Gastrocnemius medialis (tissue), 4 donors: ENCODE results near the gene KLHDC10. TPM values are rescaled to one million over a fixed set of nuclear protein-coding genes. Genes with fewer than 3 reads are reported as not detected.
"Not testable (repeated sequence)": the region's sequence is repeated elsewhere in the genome, so short reads cannot be mapped to it uniquely, and the experiment has no call there.

Experiments
- ATAC-seq, 2 donors: fragments of 150-250 bp; one replicate each; pipeline ENCODE4 v1.9.1; 2016
- DNase-seq, 2 donors: peaks; one replicate each; pipeline ENCODE4 v3.0.0-alpha.2; 2019
- H3K27ac ChIP-seq, 4 donors: fragments of 200-600 bp; sonication (generic); 1 replicate in 1 of 4; 2 replicates in 3 of 4; pipeline ENCODE4 v1.5.1; 2016 to 2018; ENCODE audit warnings: mild to moderate bottlenecking in 2 of 4, moderate library complexity in 1 of 4
- H3K27me3 ChIP-seq, 3 donors: fragments of 200-600 bp; sonication (generic) in 2 of 3; 1 replicate in 1 of 3; 2 replicates in 2 of 3; pipeline versions ENCODE4 v1.5.1 to v1.6.0; 2016 to 2019; ENCODE audit warnings: mild to moderate bottlenecking in 1 of 3, moderate library complexity in 1 of 3
- H3K36me3 ChIP-seq, 2 donors: fragments of 200-600 bp; sonication (generic) in 1 of 2; one replicate each; pipeline ENCODE4 v1.5.1; 2017 to 2018
- H3K4me1 ChIP-seq, 2 donors: fragments of 200-600 bp; sonication (generic) in 1 of 2; one replicate each; pipeline ENCODE4 v1.5.1; 2016 to 2017; ENCODE audit warnings: mild to moderate bottlenecking in 2 of 2
- H3K4me3 ChIP-seq, 4 donors: fragments of 200-600 bp; sonication (generic) in 3 of 4; 1 replicate in 1 of 4; 2 replicates in 3 of 4; pipeline ENCODE4 v1.5.1; 2016 to 2019; ENCODE audit warnings: mild to moderate bottlenecking in 2 of 4
- H3K9me3 ChIP-seq, 3 donors: fragments of 200-600 bp; sonication (generic) in 2 of 3; 1 replicate in 1 of 3; 2 replicates in 2 of 3; pipeline ENCODE4 v1.5.1; 2016 to 2019
- POLR2A ChIP-seq, 2 donors: fragments of 450-650 bp; IDR thresholded peaks; one replicate each; pipeline ENCODE4 v1.6.1; 2017; ENCODE audit warnings: antibody characterized with exemption in 2 of 2, mild to moderate bottlenecking in 2 of 2, moderate library complexity in 2 of 2
- in situ Hi-C, 4 donors: fragments of 200-750 bp; cut with MboI; loops; one replicate each; pipeline versions ENCODE4 v1.15.0 to v1.8.0; 2017; ENCODE audit warnings: low sequenced_read_pairs in 4 of 4
- intact Hi-C: fragments of 100-400 bp; cut with DNase I; formaldehyde crosslinking; loops from one replicate; pipeline ENCODE4 v1.15.1; 2023; ENCODE audit warnings: low total_unique reads
- total RNA-seq, 4 donors: library from RNA; depleted of rRNA; stranded (reverse); fragments of >200 nt; gene quantifications; one replicate each; pipeline versions ENCODE4 v1.1.0 to v1.2.3, GENCODE V29; 2016
- TF ChIP-seq, protein P1 (sequence below), 5 experiments: fragments of 450-650 bp in 3 of 5; fragments of 200-600 bp in 2 of 5; sonication (generic) in 2 of 5; IDR thresholded peaks in 4 of 5; conservative IDR thresholded peaks in 1 of 5; 1 replicate in 4 of 5; 2 replicates in 1 of 5; pipeline ENCODE4 v1.5.1; 2016 to 2019; ENCODE audit warnings: antibody characterized with exemption in 5 of 5, mild to moderate bottlenecking in 3 of 5, moderate library complexity in 3 of 5

Gene KLHDC10
- total RNA-seq, 4 donors from 2014 or later, result 27.6 to 46.0 (median 34.5) TPM

DNA sequence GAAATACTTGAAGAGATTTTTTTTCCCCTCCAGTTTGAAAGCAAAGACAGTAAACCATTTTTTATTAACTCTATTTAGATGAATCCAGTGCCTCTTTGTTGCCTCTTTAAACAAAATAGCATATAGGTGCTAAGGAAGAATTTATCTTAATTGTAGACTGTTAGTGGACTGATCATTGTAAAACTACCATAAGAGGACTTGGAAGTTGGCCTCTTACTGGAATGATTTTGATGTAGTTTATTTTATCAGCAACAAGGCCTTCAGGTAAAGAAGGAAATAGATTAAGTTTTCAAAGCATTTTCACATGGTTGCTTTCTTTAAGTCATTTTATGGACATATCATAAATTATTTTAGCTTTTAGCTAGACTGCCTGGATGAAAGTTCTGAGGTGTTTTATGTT is 53.2 kb downstream of the KLHDC10 start:
- ATAC-seq, result no peak

GRCh38 chr7:130124711-130125110 is 54.4 kb downstream of the KLHDC10 start:
- peaks cover 0 to 69% of the 10 kb centered on the region in 2 donors for H3K36me3 ChIP-seq
- H3K4me3 ChIP-seq, result no peak overlapping the region

More for the DNA sequence above, 53.2 kb downstream of the KLHDC10 start:
- peaks cover 0 to 13% of the 10 kb centered on the region in 2 donors for H3K4me1 ChIP-seq
- intact Hi-C loops (no loop called here), in situ Hi-C loops (no loop called here)
- TF ChIP-seq, protein P1, sequence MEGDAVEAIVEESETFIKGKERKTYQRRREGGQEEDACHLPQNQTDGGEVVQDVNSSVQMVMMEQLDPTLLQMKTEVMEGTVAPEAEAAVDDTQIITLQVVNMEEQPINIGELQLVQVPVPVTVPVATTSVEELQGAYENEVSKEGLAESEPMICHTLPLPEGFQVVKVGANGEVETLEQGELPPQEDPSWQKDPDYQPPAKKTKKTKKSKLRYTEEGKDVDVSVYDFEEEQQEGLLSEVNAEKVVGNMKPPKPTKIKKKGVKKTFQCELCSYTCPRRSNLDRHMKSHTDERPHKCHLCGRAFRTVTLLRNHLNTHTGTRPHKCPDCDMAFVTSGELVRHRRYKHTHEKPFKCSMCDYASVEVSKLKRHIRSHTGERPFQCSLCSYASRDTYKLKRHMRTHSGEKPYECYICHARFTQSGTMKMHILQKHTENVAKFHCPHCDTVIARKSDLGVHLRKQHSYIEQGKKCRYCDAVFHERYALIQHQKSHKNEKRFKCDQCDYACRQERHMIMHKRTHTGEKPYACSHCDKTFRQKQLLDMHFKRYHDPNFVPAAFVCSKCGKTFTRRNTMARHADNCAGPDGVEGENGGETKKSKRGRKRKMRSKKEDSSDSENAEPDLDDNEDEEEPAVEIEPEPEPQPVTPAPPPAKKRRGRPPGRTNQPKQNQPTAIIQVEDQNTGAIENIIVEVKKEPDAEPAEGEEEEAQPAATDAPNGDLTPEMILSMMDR (IDR thresholded peaks at IDR 0.05 in 4 of 5, conservative IDR thresholded peaks at IDR 0.05 in 1 of 5), result no peak
- no peak for TF ChIP-seq POLR2A (IDR thresholded peaks at IDR 0.05)
- no peaks in the 10 kb centered on the region for H3K9me3 ChIP-seq
- H3K36me3 ChIP-seq, result peaks cover 0 to 59% of the 10 kb centered on the region in 2 donors
- H3K27ac ChIP-seq, result no peak overlapping the region
- no peak overlapping the region for H3K4me3 ChIP-seq
- no peak for DNase-seq
- no peaks in the 10 kb centered on the region for H3K27me3 ChIP-seq

GRCh38 chr7:130126840-130127239 is 56.5 kb downstream of the KLHDC10 start:
- ATAC-seq, H3K27ac ChIP-seq, in situ Hi-C loops, H3K9me3 ChIP-seq, DNase-seq, H3K4me3 ChIP-seq, intact Hi-C loops, H3K27me3 ChIP-seq: not testable (repeated sequence)
- H3K4me1 ChIP-seq, result peaks cover 0 to 13% of the 10 kb centered on the region in 2 donors
- H3K36me3 ChIP-seq, result peaks cover 0 to 75% of the 10 kb centered on the region in 2 donors

More at GRCh38 chr7:130124711-130125110, 54.4 kb downstream of the KLHDC10 start:
- in situ Hi-C loops (no loop called here), intact Hi-C loops (no loop called here)
- H3K27me3 ChIP-seq, result no peaks in the 10 kb centered on the region
- DNase-seq (no peak), ATAC-seq (no peak)
- TF ChIP-seq POLR2A (IDR thresholded peaks at IDR 0.05), result no peak
- TF ChIP-seq, protein P1 (IDR thresholded peaks at IDR 0.05 in 4 of 5, conservative IDR thresholded peaks at IDR 0.05 in 1 of 5), result no peak
- no peak overlapping the region for H3K27ac ChIP-seq
- peaks cover 0 to 13% of the 10 kb centered on the region in 2 donors for H3K4me1 ChIP-seq
- no peaks in the 10 kb centered on the region for H3K9me3 ChIP-seq

DNA sequence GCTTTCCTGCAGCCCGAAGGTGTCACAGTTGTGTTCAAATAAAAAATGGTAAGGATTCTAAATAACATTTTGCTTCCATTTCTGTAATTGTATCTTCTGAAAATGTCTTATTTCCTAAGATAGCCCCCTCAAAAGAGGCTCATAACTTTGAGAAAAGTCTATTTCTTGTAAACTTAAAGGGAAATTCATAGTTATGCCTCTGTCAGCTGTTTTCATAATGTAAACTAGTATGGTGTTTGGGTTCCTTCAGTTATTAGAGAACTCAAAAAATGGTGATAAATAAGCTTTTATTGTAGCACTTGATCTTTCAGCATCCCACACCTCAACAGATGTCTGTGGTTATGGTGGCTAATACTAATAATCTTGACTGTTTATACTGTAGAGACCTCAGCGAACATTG is 57.1 kb downstream of the KLHDC10 start:
- no peak for DNase-seq
- ATAC-seq, result no peak
- Histone ChIP-seq H3K36me3 (peaks cover 0 to 72% of the 10 kb centered on the region in 2 donors), H3K9me3 (no peaks in the 10 kb centered on the region), H3K27ac (no peak overlapping the region), H3K27me3 (no peaks in the 10 kb centered on the region), H3K4me3 (no peak overlapping the region), H3K4me1 (peaks cover 0 to 13% of the 10 kb centered on the region in 2 donors)
- intact Hi-C loops (no loop called here), in situ Hi-C loops (no loop called here)
- TF ChIP-seq, protein P1 (IDR thresholded peaks at IDR 0.05 in 4 of 5, conservative IDR thresholded peaks at IDR 0.05 in 1 of 5), result no peak
- no peak for TF ChIP-seq POLR2A (IDR thresholded peaks at IDR 0.05)

DNA sequence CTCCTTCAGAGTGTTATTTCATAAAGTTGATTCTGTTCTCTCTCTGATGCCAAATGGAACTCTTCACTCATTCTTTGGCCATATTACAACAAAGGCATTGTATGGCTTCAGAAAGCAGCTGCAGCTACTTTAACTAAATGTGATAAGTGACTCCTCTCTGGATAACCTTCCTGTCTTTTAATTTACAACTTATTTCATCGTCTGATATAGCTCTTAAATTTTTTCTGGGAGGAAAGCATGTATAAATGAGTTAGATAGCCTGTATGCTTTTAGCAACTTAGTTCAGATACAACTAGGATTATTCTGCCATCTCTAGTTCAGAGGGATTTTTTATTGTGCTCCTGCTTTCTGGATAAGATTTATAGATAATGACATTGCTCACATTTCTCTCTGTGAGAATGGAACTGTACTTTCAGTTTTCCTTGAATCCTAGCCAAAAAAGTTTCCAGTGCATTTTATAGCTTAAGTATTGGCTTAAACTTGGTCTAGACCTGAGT is 57.5 kb downstream of the KLHDC10 start:
- intact Hi-C loops, result no loop called here
- DNase-seq, result no peak
- Histone ChIP-seq H3K36me3 (peaks cover 0 to 67% of the 10 kb centered on the region in 2 donors), H3K9me3 (no peaks in the 10 kb centered on the region), H3K27ac (no peak overlapping the region), H3K27me3 (no peaks in the 10 kb centered on the region), H3K4me1 (peaks cover 0 to 13% of the 10 kb centered on the region in 2 donors), H3K4me3 (no peak overlapping the region)
- no peak for TF ChIP-seq POLR2A (IDR thresholded peaks at IDR 0.05)
- TF ChIP-seq, protein P1 (IDR thresholded peaks at IDR 0.05 in 4 of 5, conservative IDR thresholded peaks at IDR 0.05 in 1 of 5), result no peak
- in situ Hi-C loops, result no loop called here
- ATAC-seq, result no peak
